NCI-H146 treated with DMSO at 0.1 percent for 48 hours (cell line): ENCODE results near the gene ZMIZ1.

Source experiments
- DNase-seq: peaks from one replicate; lab custom pipeline; 2025; ENCODE audit not compliant: unreplicated experiment; lab: John Stamatoyannopoulos, UW

The ZMIZ1 gene

DNA sequence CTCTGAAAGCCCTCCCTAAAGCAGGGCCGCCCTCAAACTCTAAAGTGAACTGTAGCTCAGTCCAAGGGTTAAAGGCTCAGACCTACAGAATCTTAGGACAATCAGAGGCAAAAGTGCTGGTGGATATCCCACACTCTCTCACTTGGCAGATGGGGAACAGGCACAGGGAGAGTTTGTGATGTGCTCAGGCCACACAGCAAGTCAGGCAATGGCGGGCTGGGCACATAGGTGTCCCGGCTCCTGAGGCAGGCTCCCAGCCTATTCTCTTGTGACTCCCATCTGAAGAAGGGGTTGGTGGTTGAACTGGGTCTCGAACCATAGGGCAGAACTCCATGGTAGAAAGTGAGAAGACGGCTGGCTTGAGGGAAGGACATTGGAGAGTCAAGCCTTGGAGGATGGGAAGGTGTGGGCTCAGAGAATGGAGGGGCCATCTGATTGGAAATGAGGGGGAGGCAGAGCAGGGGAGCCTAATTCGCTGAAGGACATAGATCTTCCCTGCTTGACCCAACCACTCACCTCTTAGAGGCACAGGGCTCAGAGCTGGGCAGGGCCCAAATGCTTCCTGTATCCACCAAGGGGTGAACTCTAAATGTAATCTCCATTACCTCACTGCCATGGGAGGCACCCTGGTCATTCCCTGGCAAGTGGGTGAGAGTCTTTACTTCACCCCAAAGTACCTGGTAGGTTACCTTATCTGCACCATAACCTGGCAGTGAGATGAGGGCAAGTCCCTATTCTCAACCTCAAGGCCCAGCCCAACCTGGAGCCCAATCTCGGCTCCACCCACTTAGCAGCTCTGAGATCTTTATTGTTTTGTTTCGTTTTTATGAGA is 4.9 kb upstream of the ZMIZ1 start:
- DNase-seq, result no peak

GRCh38 chr10:79065091-79065551 is 3.6 kb upstream of the ZMIZ1 start:
- no peak for DNase-seq

DNA sequence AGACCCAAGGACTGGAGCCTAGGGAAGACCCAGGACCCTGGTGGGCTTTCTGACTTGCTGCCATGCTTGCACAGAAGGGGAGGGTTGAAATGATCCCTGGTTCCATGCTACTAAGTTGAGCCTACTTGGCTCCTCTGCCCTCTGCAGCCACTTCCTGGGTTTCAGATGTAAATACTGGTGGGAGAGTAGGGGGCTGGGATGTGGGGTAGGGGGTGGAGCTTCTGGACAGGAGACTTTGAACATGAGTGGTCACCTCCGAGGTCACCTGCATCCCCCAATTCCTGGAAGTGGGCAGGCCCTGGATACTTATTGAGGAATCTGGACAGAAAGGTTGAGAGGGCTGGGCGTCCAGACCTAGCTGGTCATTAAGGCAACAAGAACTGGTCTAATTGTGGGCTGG is 2.9 kb upstream of the ZMIZ1 start:
- DNase-seq, result no peak

DNA sequence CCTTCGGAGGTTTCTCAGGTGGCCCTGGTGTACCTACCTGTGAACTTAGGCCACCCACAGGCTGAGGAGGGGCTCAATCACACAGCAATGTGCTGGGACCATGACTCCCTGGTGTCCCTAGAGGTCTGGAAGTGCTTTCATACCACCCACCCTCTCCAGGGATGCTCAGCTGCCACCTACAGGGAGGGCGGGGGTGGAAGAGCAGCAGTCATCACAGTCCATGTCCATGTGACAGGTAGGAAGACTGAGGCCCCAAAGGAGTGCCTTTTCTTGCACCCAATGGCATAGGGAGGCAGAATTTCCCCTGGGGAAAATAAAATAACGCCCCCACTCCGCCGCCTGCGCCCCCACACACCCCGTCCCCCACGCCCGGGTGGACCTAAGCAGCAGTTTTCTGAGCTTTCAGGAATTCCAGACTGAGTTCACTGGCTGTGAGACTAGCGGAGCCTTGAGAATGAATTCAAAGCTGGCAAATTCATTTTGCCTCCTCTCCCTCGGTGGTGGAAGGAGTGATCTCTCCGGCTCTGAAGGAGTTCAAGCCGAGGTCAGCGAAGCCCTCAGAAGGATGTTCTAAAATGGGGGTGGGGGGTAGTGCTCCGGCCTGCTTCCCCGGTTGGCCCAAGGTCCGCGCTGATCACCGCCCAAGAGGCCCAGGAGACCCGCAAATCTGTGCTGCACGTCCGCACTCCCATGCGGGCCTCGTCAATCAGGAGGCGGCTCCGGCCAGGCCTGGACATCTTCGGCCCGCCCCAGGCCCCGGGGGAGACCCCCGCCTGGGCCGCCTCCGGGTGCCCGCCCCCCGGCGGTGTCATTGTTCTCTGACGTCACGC is 2.1 kb upstream of the ZMIZ1 start:
- DNase-seq, result peak; percentile 58

GRCh38 chr10:79067241-79068202 is 1.2 kb upstream of the ZMIZ1 start:
- DNase-seq, result peak; percentile 83

DNA sequence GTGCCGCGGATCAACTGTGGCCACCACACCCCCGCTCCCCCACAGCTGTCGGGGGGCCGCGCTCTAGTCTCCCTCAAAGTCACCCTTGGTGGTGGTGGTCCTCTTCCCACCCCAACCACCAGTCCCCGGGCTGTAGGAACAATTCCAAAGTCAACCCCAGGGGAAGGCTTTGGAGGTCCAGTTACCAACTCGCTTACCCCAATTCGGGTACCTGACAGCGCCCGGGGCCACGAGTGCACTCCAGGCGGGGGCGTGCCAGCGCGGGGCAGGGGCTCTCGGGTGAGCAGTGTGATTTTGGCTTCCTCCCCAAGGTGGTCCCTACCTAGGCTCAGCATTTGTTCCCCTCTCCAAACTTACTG is 584 bp upstream of the ZMIZ1 start:
- no peak for DNase-seq

- DNase-seq, result no peak
Measured at GRCh38 chr10:79069325-79070080, 737 bp downstream of the ZMIZ1 start.

GRCh38 chr10:79070081-79070605 is 1.4 kb downstream of the ZMIZ1 start:
- DNase-seq, result no peak

DNA sequence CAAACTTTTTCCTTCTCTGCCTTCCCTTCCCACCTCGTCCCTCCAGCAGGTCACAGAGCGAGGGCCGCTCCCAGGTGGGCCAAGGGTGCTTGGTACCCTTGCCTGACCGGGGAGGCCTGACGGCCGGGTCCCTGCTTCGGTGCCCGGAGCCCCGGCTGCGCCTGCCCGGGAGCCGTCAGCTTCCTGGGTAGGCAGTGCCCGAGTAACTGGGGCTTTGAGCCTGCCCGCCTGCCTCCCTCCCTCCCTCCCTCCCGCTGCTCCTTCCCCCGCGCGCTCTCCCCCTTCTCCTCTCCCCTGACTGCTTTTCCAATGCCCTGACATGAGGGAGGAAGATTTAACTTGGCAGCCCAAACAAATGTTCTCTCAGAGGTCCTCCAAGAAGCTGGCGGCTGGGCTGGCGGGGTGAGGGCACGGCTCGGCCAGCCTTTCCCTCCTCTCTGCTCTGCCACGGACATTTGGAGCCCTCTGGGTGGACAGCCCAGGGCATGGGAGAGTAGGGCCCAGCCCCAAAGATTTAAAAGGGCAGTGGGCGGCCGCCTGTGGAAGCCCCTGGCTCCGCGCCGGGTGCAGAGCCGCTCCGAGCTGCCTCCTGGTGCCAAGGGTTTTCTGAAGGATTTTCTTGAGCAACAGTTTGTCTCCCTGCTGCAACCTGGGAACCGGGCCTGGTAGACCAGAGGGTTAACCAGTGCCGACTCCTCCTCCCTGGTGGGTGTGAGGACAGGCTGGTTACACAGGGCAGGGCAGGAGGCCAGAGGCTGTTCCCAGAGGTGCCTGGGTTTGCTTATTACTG is 2.0 kb downstream of the ZMIZ1 start:
- peak; percentile 15 for DNase-seq

- DNase-seq, result no peak
Measured at GRCh38 chr10:79071396-79071923, 2.7 kb downstream of the ZMIZ1 start.

DNA sequence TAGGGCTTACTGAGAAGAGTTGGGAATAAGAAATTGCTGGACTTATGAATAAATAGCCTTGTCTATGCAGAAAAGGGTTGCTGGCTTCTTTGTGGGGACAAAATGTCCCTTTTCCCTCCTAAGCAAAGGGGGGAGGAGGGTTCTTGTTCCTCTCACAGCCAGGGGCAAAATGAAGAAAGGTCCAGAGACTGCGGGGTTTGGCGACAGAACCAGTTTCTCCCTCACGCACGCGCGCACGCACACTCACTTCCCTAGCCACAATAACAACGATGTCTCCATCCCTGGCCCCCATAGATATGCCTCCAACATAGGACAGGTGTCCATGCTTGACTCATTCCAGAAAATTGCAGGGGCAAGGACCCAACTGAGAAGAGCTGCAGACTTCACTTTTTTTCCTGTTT is 3.3 kb downstream of the ZMIZ1 start:
- DNase-seq, result no peak

- DNase-seq, result no peak
Measured at GRCh38 chr10:79072994-79073645, 4.4 kb downstream of the ZMIZ1 start.

DNA sequence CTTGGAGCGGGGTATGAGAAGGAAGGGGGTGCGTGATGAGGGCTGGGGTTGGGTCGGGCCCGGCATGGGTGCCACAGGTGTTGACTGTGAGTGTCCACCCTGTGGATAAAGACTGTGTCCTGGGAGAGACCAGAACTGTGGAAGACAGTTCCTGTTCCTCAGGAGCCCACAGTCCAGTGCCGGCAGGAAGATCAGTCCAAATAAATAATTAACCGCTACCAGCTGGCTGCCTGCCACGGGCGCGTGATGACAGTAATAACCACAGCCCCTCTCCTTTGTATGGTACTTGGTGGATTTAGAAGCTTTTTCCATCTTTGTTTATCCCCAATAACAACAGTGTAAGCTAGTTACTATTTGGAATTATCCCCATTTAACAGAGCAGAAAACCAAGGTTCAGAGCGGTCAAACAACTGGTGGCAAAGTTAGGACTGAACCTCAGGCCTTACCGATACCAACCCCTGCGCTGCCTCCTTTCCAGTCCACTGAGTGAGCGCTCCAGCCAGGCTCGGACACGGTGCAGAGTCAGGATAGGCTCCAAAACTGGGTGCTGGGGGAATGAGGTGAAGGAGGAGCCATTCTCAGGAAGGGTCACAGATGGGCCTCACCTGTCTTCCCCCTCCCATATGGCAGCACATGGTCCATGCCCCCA is 5.1 kb downstream of the ZMIZ1 start:
- no peak for DNase-seq

DNA sequence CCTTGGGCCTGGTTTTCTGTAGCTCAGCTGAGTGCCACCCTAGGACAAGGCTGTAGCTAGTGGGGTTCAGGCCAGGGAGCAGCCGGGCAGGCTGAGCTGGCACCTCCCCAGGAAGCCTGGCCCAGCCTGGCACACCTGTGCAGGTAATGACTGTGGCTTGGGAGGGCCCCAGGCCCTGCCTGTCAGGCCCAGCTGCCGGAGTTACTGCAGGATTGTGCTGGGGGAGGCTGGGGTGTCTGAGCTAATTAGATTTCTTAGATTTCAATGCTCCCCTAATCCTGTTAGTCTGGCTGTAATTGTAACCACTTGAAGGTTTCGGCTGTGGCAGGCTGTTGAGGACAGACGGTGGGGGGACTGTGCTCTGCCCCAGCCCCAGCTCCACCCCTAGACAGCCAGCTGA is 6.0 kb downstream of the ZMIZ1 start:
- no peak for DNase-seq

DNA sequence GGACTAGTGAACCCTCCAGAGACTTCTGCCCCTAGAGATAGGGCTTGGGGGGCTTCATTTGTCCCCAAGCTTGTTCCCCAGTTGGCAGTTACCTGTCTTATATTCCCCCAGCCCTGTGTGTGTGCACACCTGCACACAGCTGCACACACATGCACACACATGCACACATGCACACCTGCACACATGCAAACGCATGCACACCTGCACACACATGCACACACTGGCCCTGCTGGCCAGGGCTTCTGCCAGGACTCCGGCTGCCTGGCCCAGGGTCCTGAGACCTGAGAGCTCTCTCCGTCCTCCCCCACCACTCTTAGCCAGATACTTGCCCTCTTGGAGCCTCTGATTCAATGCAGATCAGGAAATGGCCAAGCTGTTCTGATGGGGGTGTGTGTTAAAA is 6.7 kb downstream of the ZMIZ1 start:
- no peak for DNase-seq

DNA sequence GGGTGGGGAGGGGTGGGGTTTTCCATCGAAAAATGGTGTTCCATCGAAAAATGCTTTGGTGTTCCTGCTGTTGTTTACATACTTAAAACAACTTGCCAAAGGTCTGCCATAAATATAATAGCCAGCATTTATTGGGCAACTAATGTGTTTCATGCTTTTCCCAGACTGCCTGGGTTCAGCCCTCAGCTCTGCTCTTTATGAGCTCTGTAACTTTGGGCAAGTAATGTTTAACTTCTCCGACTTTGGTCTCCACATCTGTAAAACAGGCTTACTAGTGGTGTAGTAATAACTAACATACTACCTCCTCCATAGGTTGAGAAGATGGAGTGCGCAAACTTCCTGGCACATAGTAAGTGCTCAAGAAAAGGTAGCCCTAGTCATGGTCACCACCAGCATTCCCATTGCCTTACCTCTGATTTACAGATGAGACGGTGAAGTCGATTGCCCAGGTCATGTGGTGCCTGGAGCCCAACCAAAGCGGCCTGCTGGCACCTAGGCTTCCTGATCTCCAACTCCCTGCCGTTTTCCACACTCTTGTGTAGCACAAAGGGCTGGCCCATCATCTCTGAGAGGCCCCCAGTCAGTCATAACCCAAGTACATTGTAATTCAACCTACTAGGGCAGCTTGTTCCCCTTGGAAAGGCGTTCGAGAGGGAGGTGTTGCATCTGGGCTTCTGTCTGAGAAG is 8.9 kb downstream of the ZMIZ1 start:
- no peak for DNase-seq

GRCh38 chr10:79078367-79079053 is 9.7 kb downstream of the ZMIZ1 start:
- no peak for DNase-seq
